Measurements from ENCODE around the gene STAM.

Gene STAM

DNA sequence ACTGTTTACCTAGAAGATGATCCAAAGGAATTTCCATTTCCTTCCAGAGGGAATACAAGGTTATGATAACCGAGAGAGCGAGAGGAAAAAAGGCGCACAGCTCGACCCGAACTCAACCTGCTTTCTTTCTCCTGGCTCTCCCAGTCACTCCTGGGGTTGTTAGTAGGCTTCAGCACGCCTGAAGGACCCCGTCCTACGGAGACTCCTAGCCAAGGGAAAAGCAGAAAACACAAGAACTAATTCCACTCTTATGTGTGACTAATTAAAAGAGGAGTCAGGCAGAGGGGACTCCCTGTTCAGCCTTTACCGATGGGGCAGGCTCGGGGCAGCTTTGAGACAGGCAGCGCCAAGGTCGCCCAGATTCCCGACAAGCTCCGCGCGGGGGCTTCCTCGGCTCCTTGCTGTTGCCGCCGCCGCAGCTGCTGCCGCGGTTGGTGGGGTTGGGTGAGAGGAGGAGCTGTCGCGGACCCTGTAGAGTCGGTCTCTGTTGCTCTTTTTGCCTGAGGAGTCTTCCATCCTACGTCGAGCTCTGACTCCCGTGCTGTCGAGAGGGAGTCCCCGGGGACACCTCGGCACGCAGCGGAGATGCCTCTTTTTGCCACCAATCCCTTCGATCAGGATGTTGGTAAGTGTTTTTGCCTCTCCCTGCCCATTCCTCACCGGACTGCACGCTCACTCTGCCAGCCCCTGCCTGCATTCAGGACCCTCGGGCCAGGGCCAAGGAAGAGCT lies at the start of gene STAM:
Gene STAM (plus strand): TSS at position 397 of the 730 bp plus-strand sequence. CDS start 189 bp downstream, at position 586.
- TF ChIP-seq, protein P1, sequence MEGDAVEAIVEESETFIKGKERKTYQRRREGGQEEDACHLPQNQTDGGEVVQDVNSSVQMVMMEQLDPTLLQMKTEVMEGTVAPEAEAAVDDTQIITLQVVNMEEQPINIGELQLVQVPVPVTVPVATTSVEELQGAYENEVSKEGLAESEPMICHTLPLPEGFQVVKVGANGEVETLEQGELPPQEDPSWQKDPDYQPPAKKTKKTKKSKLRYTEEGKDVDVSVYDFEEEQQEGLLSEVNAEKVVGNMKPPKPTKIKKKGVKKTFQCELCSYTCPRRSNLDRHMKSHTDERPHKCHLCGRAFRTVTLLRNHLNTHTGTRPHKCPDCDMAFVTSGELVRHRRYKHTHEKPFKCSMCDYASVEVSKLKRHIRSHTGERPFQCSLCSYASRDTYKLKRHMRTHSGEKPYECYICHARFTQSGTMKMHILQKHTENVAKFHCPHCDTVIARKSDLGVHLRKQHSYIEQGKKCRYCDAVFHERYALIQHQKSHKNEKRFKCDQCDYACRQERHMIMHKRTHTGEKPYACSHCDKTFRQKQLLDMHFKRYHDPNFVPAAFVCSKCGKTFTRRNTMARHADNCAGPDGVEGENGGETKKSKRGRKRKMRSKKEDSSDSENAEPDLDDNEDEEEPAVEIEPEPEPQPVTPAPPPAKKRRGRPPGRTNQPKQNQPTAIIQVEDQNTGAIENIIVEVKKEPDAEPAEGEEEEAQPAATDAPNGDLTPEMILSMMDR (IDR thresholded peaks at IDR 0.05; ENCODE audit: low read depth, low read length) = no peak
- no peak for TF ChIP-seq EZH2phosphoT487 (IDR thresholded peaks at IDR 0.05; ENCODE audit: low read depth)
- Histone ChIP-seq H3K4me2 (ENCODE audit: low read length) (peak within 1 kb of the TSS; percentile 97), H3K27ac (ENCODE audit: low read length) (peak within 1 kb of the TSS; percentile 84), H3K36me3 (replicated peaks; ENCODE audit: low read depth, low read length) (no peaks in the 10 kb centered on the region), H3K9me3 (ENCODE audit: insufficient read depth, low read length) (no peaks in the 10 kb centered on the region), H3K4me3 (ENCODE audit: low read length) (peak within 1 kb of the TSS; percentile 99), H3K27me3 (ENCODE audit: low read depth, low read length) (no peaks in the 10 kb centered on the region), H2AFZ (ENCODE audit: low read depth, low read length) (peak within 1 kb of the TSS; percentile 87), H4K20me1 (ENCODE audit: insufficient read depth, low read length) (0 out of 2 replicates have a peak, but pooled peaks cover 3% of the 10 kb centered on the region), H3K9ac (ENCODE audit: low read length) (peak within 1 kb of the TSS; percentile 90), H3K79me2 (ENCODE audit: low read length) (peaks cover 69% of the 10 kb centered on the region), H3K4me1 (ENCODE audit: low read length) (peaks cover 21% of the 10 kb centered on the region)

DNA sequence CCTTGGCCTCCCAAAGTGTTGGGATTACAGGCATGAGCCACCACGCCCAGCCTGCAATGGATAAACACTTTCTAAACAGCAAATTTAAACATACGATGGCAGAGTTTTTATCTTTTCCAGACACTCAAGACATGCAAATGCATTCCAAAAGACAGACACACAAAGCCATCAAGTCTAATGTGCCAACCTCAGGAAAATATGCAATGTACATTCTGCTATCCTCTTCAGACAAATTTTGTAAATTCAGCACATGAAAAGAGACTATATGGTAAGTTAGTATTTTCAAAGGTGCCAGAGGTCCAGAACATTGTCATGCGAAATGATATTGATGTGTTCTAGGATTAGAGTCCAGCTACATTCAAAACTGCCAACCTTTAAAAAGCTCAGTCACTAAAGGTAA lies 46.6 kb upstream of the STAM start:
- no peaks in the 10 kb centered on the region for H3K79me2 ChIP-seq (ENCODE audit: low read length)
- H3K27ac ChIP-seq (ENCODE audit: low read length) = no peak overlapping the region
- H3K9ac ChIP-seq (ENCODE audit: low read length) = no peak overlapping the region
- no peak overlapping the region for H3K4me3 ChIP-seq (ENCODE audit: low read length)
- TF ChIP-seq, protein P1 (IDR thresholded peaks at IDR 0.05; ENCODE audit: low read depth, low read length) = no peak
- no peak for TF ChIP-seq EZH2phosphoT487 (IDR thresholded peaks at IDR 0.05; ENCODE audit: low read depth)
- H2AFZ ChIP-seq (ENCODE audit: low read depth, low read length) = no peak overlapping the region
- no peaks in the 10 kb centered on the region for H3K36me3 ChIP-seq (replicated peaks; ENCODE audit: low read depth, low read length)
- no peaks in the 10 kb centered on the region for H4K20me1 ChIP-seq (ENCODE audit: insufficient read depth, low read length)
- H3K4me1 ChIP-seq (ENCODE audit: low read length) = no peaks in the 10 kb centered on the region
- H3K27me3 ChIP-seq (ENCODE audit: low read depth, low read length) = no peaks in the 10 kb centered on the region
- no peaks in the 10 kb centered on the region for H3K9me3 ChIP-seq (ENCODE audit: insufficient read depth, low read length)
- H3K4me2 ChIP-seq (ENCODE audit: low read length) = no peak overlapping the region

DNA sequence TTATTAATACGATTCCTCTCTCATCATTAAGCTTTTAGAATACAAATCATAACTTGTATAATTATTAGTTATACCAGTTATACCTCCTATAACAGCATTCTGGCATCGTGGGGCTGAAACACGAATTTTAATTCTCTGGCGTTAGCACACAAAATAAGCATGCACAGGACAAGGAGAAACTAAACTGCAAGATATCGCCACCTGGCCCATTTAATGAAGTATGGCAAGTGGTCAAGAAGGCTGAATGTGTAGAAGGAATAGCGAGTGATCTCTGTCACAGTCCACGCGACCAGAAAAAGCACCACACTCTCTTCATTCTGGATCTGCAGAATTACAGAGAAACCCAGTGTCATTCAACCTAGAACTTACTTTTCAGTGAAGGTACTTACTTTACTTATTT lies 44.9 kb upstream of the STAM start:
- Histone ChIP-seq H3K9me3 (ENCODE audit: insufficient read depth, low read length) (no peaks in the 10 kb centered on the region), H4K20me1 (ENCODE audit: insufficient read depth, low read length) (no peaks in the 10 kb centered on the region), H3K4me3 (ENCODE audit: low read length) (no peak overlapping the region), H3K79me2 (ENCODE audit: low read length) (no peaks in the 10 kb centered on the region), H3K4me1 (ENCODE audit: low read length) (no peaks in the 10 kb centered on the region), H3K27me3 (ENCODE audit: low read depth, low read length) (no peaks in the 10 kb centered on the region), H3K27ac (ENCODE audit: low read length) (no peak overlapping the region), H3K4me2 (ENCODE audit: low read length) (no peak overlapping the region), H2AFZ (ENCODE audit: low read depth, low read length) (no peak overlapping the region), H3K36me3 (replicated peaks; ENCODE audit: low read depth, low read length) (no peaks in the 10 kb centered on the region), H3K9ac (ENCODE audit: low read length) (no peak overlapping the region)
- TF ChIP-seq, protein P1 (IDR thresholded peaks at IDR 0.05; ENCODE audit: low read depth, low read length) = peak; percentile 47
- TF ChIP-seq EZH2phosphoT487 (IDR thresholded peaks at IDR 0.05; ENCODE audit: low read depth) = no peak

DNA sequence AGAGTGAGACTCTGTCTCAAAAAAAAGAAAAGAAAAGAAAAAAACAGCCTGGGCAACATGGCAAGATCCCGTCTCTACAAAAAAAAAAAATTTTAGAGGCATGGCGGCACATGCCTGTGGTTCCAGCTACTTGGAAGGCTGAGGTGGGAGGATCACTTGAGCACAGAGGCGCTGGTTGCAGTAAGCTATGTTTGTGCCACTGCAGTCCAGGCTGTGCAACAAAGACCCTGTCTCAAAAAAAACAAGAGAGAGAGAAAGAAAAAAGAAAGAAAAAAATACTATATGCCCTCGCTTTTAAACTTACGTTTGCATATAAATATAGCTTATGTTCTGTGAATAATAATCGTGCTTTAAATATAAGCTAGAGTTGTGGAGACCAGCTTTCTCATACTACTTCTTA lies 38.0 kb upstream of the STAM start:
- no peak overlapping the region for H3K4me2 ChIP-seq (ENCODE audit: low read length)
- peaks cover 6% of the 10 kb centered on the region; the same call in 1 of the 2 replicates for H3K4me1 ChIP-seq (ENCODE audit: low read length)
- H3K27ac ChIP-seq (ENCODE audit: low read length) = no peak overlapping the region
- no peaks in the 10 kb centered on the region for H3K79me2 ChIP-seq (ENCODE audit: low read length)
- no peaks in the 10 kb centered on the region for H3K36me3 ChIP-seq (replicated peaks; ENCODE audit: low read depth, low read length)
- no peaks in the 10 kb centered on the region for H3K27me3 ChIP-seq (ENCODE audit: low read depth, low read length)
- H3K9ac ChIP-seq (ENCODE audit: low read length) = no peak overlapping the region
- no peaks in the 10 kb centered on the region for H4K20me1 ChIP-seq (ENCODE audit: insufficient read depth, low read length)
- TF ChIP-seq, protein P1 (IDR thresholded peaks at IDR 0.05; ENCODE audit: low read depth, low read length) = no peak
- TF ChIP-seq EZH2phosphoT487 (IDR thresholded peaks at IDR 0.05; ENCODE audit: low read depth) = no peak
- H2AFZ ChIP-seq (ENCODE audit: low read depth, low read length) = no peak overlapping the region
- no peaks in the 10 kb centered on the region for H3K9me3 ChIP-seq (ENCODE audit: insufficient read depth, low read length)
- H3K4me3 ChIP-seq (ENCODE audit: low read length) = no peak overlapping the region

Data from OCI-LY3 (cell line).